HepG2 (cell line): ENCODE measurements around the gene LTC4S. TPM values are rescaled to one million over a fixed set of nuclear protein-coding genes. Genes with fewer than 3 reads are reported as not detected.
A peak's percentile ranks its signal among the peaks of the same experiment; 100 is the strongest.

ENCODE experiments used
- ARID4A ChIP-seq: sonication (generic); formaldehyde crosslinking; IDR thresholded peaks from 2 replicates; pipeline ENCODE4 v1.5.0; 2020; ENCODE audit warnings: mild to moderate bottlenecking, missing genetic modification reagents, borderline replicate concordance
- CEBPG ChIP-seq: IDR thresholded peaks from 2 replicates; pipeline ENCODE4 v1.6.1; 2016
- FOXP4 ChIP-seq: sonication (generic); formaldehyde crosslinking; IDR thresholded peaks from 2 replicates; pipeline ENCODE4 v1.4.0; 2020; ENCODE audit warnings: missing genetic modification reagents
- HDAC2 ChIP-seq: sonication (generic); formaldehyde crosslinking; IDR thresholded peaks from 2 replicates; pipeline ENCODE4 v1.4.0; 2020; ENCODE audit warnings: missing genetic modification reagents
- HOXA5 ChIP-seq: sonication (generic); formaldehyde crosslinking; IDR thresholded peaks from 2 replicates; pipeline ENCODE4 v1.4.0; 2020; ENCODE audit warnings: missing genetic modification reagents
- KLF6 ChIP-seq: IDR thresholded peaks from 2 replicates; pipeline ENCODE4 v1.8.0; 2016; ENCODE audit warnings: missing biosample characterization, missing genetic modification reagents
- MAFG ChIP-seq: sonication (generic); formaldehyde crosslinking; IDR thresholded peaks from 2 replicates; pipeline ENCODE4 v1.5.1; 2020; ENCODE audit warnings: mild to moderate bottlenecking, missing genetic modification reagents
- NCOR1 ChIP-seq: fragments of 200-600 bp; sonication (generic); IDR thresholded peaks from 2 replicates; pipeline ENCODE4 v1.7.0; 2017; ENCODE audit warnings: antibody characterized with exemption, low read length, borderline replicate concordance
- XRCC5 ChIP-seq: fragments of 200-400 bp; formaldehyde crosslinking; optimal IDR thresholded peaks from 2 replicates; pipeline ENCODE3; 2017; ENCODE audit warnings: mild to moderate bottlenecking, low read length
- ZBTB4 ChIP-seq: sonication (generic); formaldehyde crosslinking; IDR thresholded peaks from 2 replicates; pipeline ENCODE4 v1.4.0; 2020; ENCODE audit warnings: missing genetic modification reagents, mild to moderate bottlenecking, borderline replicate concordance
- ZNF292 ChIP-seq: sonication (generic); formaldehyde crosslinking; IDR thresholded peaks from 2 replicates; pipeline ENCODE4 v1.8.1; 2022; ENCODE audit warnings: mild to moderate bottlenecking, low read depth, missing genetic modification reagents, borderline replicate concordance
- polyA plus RNA-seq, 8 experiments: library from polyadenylated mRNA; depleted of rRNA in 3 of 8; stranded (reverse) in 7 of 8; unstranded in 1 of 8; fragments of >200 nt; fragmentation: Illumina TruSeq in 4 of 8; extraction: Trizol in 4 of 8; gene quantifications; 2 replicates each; pipeline versions ENCODE4 v1.2.1 to v1.2.3, GENCODE V29; 2011 to 2016; ENCODE audit warnings: low read depth in 4 of 8, missing spikeins in 1 of 8, mixed read lengths in 1 of 8; ENCODE audit not compliant: insufficient read depth in 1 of 8
- total RNA-seq, 5 experiments: library from RNA; depleted of rRNA; stranded (reverse); fragments of >200 nt; fragmentation: Illumina TruSeq; extraction: Trizol; gene quantifications; 2 replicates each; pipeline ENCODE4 v1.2.3, GENCODE V29; 2016; ENCODE audit warnings: low read depth in 1 of 5
- TF ChIP-seq, protein P1 (sequence below): sonication (generic); formaldehyde crosslinking; IDR thresholded peaks from 2 replicates; pipeline ENCODE4 v1.4.0; 2020; ENCODE audit warnings: missing genetic modification reagents, borderline replicate concordance

LTC4S gene
- total and polyA plus RNA-seq, 2 of the 13 experiments (the other 11 are each of a cell fraction or from before 2014, with no cell fraction given), result 0.35 TPM; not detected in 1

DNA sequence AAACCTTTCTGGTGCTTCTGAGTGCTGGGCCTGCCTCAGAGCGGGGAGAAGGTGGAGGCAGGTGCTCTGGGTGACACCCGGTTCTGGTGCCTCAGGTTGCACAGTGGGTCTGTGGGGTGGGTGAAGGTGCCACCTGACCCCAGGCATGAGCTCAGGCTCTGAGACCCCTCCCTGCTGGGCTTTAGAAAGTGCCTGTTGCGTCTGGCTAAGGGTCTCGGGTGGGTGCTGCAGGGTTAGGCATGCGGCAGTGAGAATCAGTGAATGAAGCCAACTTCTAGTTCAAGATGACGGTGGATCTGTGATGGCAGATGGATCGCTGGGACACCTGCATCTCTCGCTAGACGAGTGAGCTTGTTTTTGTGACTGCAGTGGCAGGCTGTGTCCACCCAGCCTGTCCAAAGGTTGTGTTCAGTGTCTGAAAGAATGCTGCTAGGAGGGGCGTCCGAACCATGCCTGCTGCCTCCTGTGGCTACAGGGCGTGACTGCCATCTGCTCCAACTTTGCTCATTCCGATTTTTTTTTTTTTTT lies 31.9 kb downstream of the LTC4S start (continued):
- TF ChIP-seq ZNF292 (CRISPR knock-in tag), result peak; percentile 89; the same call in 1 of the 2 replicates
- TF ChIP-seq, protein P1, sequence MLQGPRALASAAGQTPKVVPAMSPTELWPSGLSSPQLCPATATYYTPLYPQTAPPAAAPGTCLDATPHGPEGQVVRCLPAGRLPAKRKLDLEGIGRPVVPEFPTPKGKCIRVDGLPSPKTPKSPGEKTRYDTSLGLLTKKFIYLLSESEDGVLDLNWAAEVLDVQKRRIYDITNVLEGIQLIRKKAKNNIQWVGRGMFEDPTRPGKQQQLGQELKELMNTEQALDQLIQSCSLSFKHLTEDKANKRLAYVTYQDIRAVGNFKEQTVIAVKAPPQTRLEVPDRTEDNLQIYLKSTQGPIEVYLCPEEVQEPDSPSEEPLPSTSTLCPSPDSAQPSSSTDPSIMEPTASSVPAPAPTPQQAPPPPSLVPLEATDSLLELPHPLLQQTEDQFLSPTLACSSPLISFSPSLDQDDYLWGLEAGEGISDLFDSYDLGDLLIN (CRISPR knock-in tag), result no peak
- peak; percentile 70 for TF ChIP-seq ZBTB4 (CRISPR knock-in tag)
- TF ChIP-seq XRCC5, result peak; percentile 28
- peak; percentile 75 for TF ChIP-seq ARID4A
- no peak for TF ChIP-seq HOXA5 (CRISPR knock-in tag)
- peak; percentile 31 for TF ChIP-seq CEBPG (CRISPR knock-in tag)
- TF ChIP-seq MAFG (CRISPR knock-in tag), result no peak
- TF ChIP-seq FOXP4 (CRISPR knock-in tag), result peak; percentile 70
- TF ChIP-seq NCOR1, result no peak
- TF ChIP-seq HDAC2 (CRISPR knock-in tag), result peak; percentile 69; the same call in 1 of the 2 replicates
- no peak for TF ChIP-seq KLF6 (CRISPR knock-in tag)
